ENCODE measurements around the gene USP28.

Gene USP28

GRCh38 chr11:113752932-113753331, 122.4 kb downstream of the USP28 start:
- Histone ChIP-seq H3K4me3 (ENCODE audit: low read depth in 1 of 5, low read length in 5 of 5) (no peak overlapping the region), H3K27ac (ENCODE audit: low read depth, low read length) (no peak overlapping the region), H3K27me3 (ENCODE audit: control insufficient read depth in 5 of 5, insufficient read depth in 4 of 5, low read length in 5 of 5) (no peaks in the 10 kb centered on the region), H3K9me3 (ENCODE audit: control insufficient read depth in 5 of 5, low read length in 5 of 5) (no peaks in the 10 kb centered on the region), H3K9ac (ENCODE audit: low read length in 5 of 5) (no peak overlapping the region), H3K4me1 (ENCODE audit: control insufficient read depth in 5 of 5, insufficient read depth in 5 of 5, low read length in 5 of 5) (no peaks in the 10 kb centered on the region), H3K36me3 (ENCODE audit: control insufficient read depth in 5 of 5, insufficient read depth in 5 of 5, low read length in 5 of 5) (peaks cover 29 to 56% (median 44%) of the 10 kb centered on the region in 5 donors)

All from subcutaneous abdominal adipose tissue (tissue), 5 donors.